GM21390 (cell line): ENCODE results near the gene CDH10.

Experiments used
- ATAC-seq: cut with Tn5 transposase; IDR thresholded peaks from one replicate; pipeline ENCODE4 v1.9.1; 2021; ENCODE audit not compliant: unreplicated experiment

Gene CDH10

DNA sequence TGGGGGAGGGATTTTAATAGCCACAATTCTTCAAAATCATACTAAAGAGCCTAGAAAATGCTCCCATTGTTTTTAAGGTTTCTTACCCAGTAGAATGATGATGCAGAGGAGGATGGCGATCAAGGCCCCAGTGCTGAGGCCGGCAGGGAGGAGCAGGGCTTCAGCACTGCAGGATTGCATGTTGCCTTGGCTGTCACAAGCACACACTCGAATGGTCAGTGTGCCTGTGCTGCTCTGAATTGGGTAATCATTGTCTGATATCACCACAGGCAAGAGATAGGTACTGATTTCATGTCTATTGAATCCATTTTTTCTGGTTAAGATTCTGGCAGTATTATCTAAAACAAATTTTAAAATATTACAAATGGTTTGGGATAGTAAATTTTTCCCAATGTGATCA is 153.3 kb downstream of the CDH10 start:
- no peak for ATAC-seq

- no peak for ATAC-seq
Measured at GRCh38 chr5:24487368-24488229, 157.2 kb downstream of the CDH10 start.

DNA sequence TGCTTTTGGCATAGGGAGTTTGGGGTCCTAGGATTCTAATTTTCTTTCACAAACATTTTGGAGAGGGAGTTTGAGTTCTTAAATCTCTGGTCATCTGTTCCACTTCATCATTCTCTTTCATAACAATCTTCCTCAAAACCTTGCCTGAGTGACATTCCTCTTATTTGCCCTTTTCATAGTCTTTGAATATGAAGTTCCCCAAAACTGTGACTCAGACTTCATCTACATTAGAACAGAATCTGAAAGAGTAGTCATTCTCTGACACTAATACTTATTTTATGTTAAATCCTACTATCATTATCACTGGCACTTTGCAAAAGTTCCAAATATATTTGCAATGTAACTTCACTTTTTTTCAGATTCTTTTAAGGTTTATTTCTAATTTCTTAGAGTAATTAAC is 163.8 kb downstream of the CDH10 start:
- no peak for ATAC-seq

DNA sequence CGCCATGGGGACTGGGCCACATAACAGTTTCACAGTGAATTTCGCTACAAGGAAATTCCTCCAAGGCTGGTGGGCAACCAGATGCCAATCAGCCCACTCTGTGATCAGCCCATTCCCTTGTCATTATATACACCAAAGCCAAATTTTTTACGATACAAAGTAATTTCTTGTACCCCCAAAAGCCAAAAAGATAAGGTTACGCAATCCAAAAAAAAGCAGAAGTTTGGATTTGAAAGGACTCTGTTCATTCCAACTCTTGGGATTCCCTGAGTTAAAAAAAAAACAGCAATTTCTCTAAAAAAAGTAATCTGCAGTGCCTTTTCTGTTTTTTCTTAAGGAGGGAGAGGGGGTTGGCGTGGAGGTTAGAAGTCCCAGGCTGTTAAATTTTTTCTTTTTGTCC is 166.8 kb downstream of the CDH10 start:
- no peak for ATAC-seq

DNA sequence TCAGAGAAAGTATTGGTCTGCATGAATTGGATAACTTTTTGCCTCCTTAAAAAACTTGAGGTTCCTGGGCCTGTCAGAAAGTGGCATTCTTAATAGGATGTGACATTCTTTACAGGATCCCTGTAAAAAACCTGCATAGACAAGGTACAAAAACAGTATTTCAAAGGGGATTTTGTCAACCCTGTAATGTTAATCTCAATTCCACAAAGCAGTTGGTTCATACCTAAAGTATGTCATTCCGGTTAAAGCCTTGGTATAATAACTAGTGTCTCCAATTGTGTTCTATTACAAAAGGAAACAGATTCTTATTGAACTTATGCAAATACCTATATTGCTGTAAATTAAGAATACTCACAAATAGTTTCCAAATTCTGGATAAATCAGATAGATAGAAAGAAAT is 169.7 kb downstream of the CDH10 start:
- no peak for ATAC-seq

- no peak for ATAC-seq
Measured at GRCh38 chr5:24474685-24475084, 170.1 kb downstream of the CDH10 start.

DNA sequence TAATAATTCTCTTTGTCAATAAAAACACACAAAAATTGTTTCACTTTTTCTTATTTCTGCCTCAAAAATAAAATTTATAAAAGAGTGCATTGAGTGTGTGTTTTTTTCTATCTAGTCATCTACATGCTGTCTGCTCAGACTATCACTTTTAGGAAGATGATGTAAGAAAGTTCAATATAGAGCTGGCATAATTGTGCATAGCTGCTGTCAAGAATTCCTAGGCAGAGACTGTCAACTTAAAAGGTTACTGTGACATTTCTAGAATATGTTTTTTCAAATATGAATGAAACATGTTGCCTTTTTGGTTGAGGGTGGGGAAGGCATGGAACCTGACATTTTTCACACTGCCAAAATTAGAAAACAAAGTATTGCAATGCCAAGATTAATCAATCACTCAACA is 172.3 kb downstream of the CDH10 start:
- no peak for ATAC-seq

DNA sequence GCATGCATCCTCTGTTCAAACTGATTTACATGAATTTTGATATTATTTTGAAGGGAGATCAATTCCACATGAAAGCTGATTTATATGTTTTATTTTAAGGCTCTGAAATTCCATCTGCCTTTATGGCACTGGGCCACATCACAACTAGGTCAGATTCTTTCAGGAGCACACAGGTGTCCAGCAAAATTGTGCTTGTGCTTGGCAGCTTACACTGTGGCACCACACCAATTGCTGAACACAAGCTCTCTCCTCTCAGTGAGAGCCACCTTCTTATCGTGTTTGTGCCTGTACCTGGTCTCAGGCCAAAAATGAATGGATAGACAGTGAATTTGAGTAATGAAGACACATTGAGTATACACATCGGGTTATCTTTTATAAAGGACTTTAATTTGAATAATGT is 200.4 kb downstream of the CDH10 start:
- ATAC-seq: no peak

- no peak for ATAC-seq
Measured at GRCh38 chr5:24439465-24439864, 205.3 kb downstream of the CDH10 start.
